ENCODE measurements around the gene CXCR5.

- TF ChIP-seq EZH2 (IDR thresholded peaks at IDR 0.05; ENCODE audit: borderline replicate concordance, insufficient read depth, low read depth, low read length, poor library complexity, severe bottlenecking) (no peak), CTCF (IDR thresholded peaks at IDR 0.05) (no peak)
Measured at GRCh38 chr11:118938491-118939403, 55.1 kb downstream of the CXCR5 start.
